GM23338 (cell line): ENCODE measurements around the gene ZCCHC14. TPM values are rescaled to one million over a fixed set of nuclear protein-coding genes. Genes with fewer than 3 reads are reported as not detected.

Source experiments
- ATAC-seq: fragments of 200-7000 bp; cut with Tn5 transposase; 3 replicates; pipeline ENCODE4 v1.9.1; 2020
- DNase-seq: peaks from one replicate; pipeline ENCODE4 v3.0.0-alpha.2; 2015; ENCODE audit warnings: low spot score
- H2AFZ ChIP-seq: fragments of 200-600 bp; sonication (generic); 2 replicates; pipeline ENCODE4 v1.8.0; 2016; ENCODE audit warnings: antibody characterized with exemption, mild to moderate bottlenecking, moderate library complexity
- H3F3A ChIP-seq: fragments of 200-600 bp; sonication (generic); replicated peaks from 2 replicates; pipeline ENCODE4 v1.8.0; 2017; ENCODE audit warnings: antibody characterized with exemption, mixed run types, low read depth
- H3K27ac ChIP-seq: fragments of 200-600 bp; sonication (generic); 2 replicates; pipeline ENCODE4 v1.6.1; 2016; ENCODE audit warnings: low read depth
- H3K27me3 ChIP-seq: fragments of 200-600 bp; sonication (generic); 2 replicates; pipeline ENCODE4 v1.8.0; 2016; ENCODE audit warnings: mild to moderate bottlenecking, mixed run types, moderate library complexity; ENCODE audit not compliant: insufficient read depth
- H3K36me3 ChIP-seq: fragments of 200-600 bp; sonication (generic); 2 replicates; pipeline ENCODE4 v1.8.0; 2016; ENCODE audit warnings: mild to moderate bottlenecking; ENCODE audit not compliant: insufficient read depth
- H3K4me1 ChIP-seq: fragments of 200-600 bp; sonication (generic); 2 replicates; pipeline ENCODE4 v1.8.0; 2016; ENCODE audit warnings: mild to moderate bottlenecking, moderate library complexity; ENCODE audit not compliant: insufficient read depth
- H3K4me2 ChIP-seq: fragments of 200-600 bp; sonication (generic); 2 replicates; pipeline ENCODE4 v1.7.1; 2017; ENCODE audit warnings: mixed run types
- H3K4me3 ChIP-seq: fragments of 200-600 bp; sonication (generic); 2 replicates; pipeline ENCODE4 v1.6.1; 2016; ENCODE audit warnings: mixed run types
- H3K79me2 ChIP-seq: fragments of 200-600 bp; sonication (generic); replicated peaks from 2 replicates; pipeline ENCODE4 v1.8.0; 2017; ENCODE audit warnings: mild to moderate bottlenecking; ENCODE audit not compliant: insufficient read depth
- H3K9me2 ChIP-seq: fragments of 200-600 bp; sonication (generic); 2 replicates; pipeline ENCODE4 v1.8.0; 2017; ENCODE audit not compliant: insufficient read depth
- H4K20me1 ChIP-seq: fragments of 200-600 bp; sonication (generic); replicated peaks from 2 replicates; pipeline ENCODE4 v1.8.0; 2017; ENCODE audit warnings: mild to moderate bottlenecking; ENCODE audit not compliant: insufficient read depth
- H3K27ac Mint-ChIP-seq: 2 replicates; pipeline ENCODE4 v1.8.0; 2020; ENCODE audit warnings: inconsistent platforms, mild to moderate bottlenecking, moderate library complexity, mixed read lengths
- H3K27me3 Mint-ChIP-seq: 3 replicates; pipeline ENCODE4 v1.8.0; 2022; ENCODE audit warnings: low read depth, mild to moderate bottlenecking, moderate library complexity, mixed read lengths, inconsistent platforms; ENCODE audit not compliant: insufficient read depth, poor library complexity
- H3K36me3 Mint-ChIP-seq: 3 replicates; pipeline ENCODE4 v1.8.0; 2021; ENCODE audit warnings: low read depth, mild to moderate bottlenecking, inconsistent platforms, moderate library complexity, mixed read lengths
- H3K4me1 Mint-ChIP-seq: 3 replicates; pipeline ENCODE4 v1.8.0; 2020; ENCODE audit warnings: mild to moderate bottlenecking, inconsistent platforms, mixed read lengths
- H3K4me3 Mint-ChIP-seq: 3 replicates; pipeline ENCODE4 v1.8.0; 2021; ENCODE audit warnings: moderate library complexity, mild to moderate bottlenecking, inconsistent platforms, mixed read lengths
- H3K9me3 Mint-ChIP-seq: 3 replicates; pipeline ENCODE4 v1.8.0; 2020; ENCODE audit warnings: moderate library complexity, mild to moderate bottlenecking, inconsistent platforms, mixed read lengths
- CREB1 ChIP-seq: fragments of 250-450 bp; sonication (Bioruptor Pico); IDR thresholded peaks from 2 replicates; pipeline ENCODE4 v1.5.0; 2020; ENCODE audit warnings: low read depth, mild to moderate bottlenecking, moderate library complexity
- CTCF ChIP-seq, 2 experiments: fragments of 200-600 bp in 1 of 2; sonication (generic) in 1 of 2; conservative IDR thresholded peaks; 2 replicates each; pipeline versions ENCODE4 v1.5.1 to v1.6.1; 2016 to 2017; ENCODE audit warnings: antibody characterized with exemption in 2 of 2, low read depth in 2 of 2, mild to moderate bottlenecking in 2 of 2, moderate library complexity in 1 of 2
- ETS1 ChIP-seq: IDR thresholded peaks from 2 replicates; pipeline ENCODE4 v1.6.1; 2016; ENCODE audit warnings: antibody characterized with exemption
- EZH2 ChIP-seq: fragments of 200-600 bp; sonication (generic); IDR thresholded peaks from one replicate; pipeline ENCODE4 v1.8.0; 2017; ENCODE audit warnings: antibody characterized with exemption, mild to moderate bottlenecking, low read depth; ENCODE audit not compliant: unreplicated experiment
- EZH2phosphoT487 ChIP-seq: fragments of 200-600 bp; sonication (generic); IDR thresholded peaks from one replicate; pipeline ENCODE4 v1.8.1; 2018; ENCODE audit warnings: antibody characterized with exemption; ENCODE audit not compliant: unreplicated experiment
- JUNB ChIP-seq: IDR thresholded peaks from one replicate; pipeline ENCODE4 v1.6.1; 2016; ENCODE audit warnings: antibody characterized with exemption; ENCODE audit not compliant: unreplicated experiment
- NANOG ChIP-seq: IDR thresholded peaks from 2 replicates; pipeline ENCODE4 v1.6.1; 2016; ENCODE audit warnings: antibody characterized with exemption, borderline replicate concordance
- POLR2AphosphoS5 ChIP-seq: IDR thresholded peaks from 2 replicates; pipeline ENCODE4 v1.6.1; 2016; ENCODE audit warnings: antibody characterized with exemption, low read depth
- STAT1 ChIP-seq: IDR thresholded peaks from one replicate; pipeline ENCODE4 v1.6.1; 2016; ENCODE audit warnings: antibody characterized with exemption; ENCODE audit not compliant: unreplicated experiment
- ZNF114 ChIP-seq: fragments of 250-450 bp; sonication (Bioruptor Pico); IDR thresholded peaks from 2 replicates; pipeline ENCODE4 v1.5.0; 2020; ENCODE audit warnings: mild to moderate bottlenecking, moderate library complexity
- ZNF331 ChIP-seq: fragments of 250-450 bp; sonication (Bioruptor Pico); IDR thresholded peaks from 2 replicates; pipeline ENCODE4 v1.5.0; 2020; ENCODE audit warnings: low read depth, mild to moderate bottlenecking, moderate library complexity
- ZNF462 ChIP-seq: fragments of 250-450 bp; sonication (Bioruptor Pico); IDR thresholded peaks from 2 replicates; pipeline ENCODE4 v1.5.0; 2020; ENCODE audit warnings: mild to moderate bottlenecking, moderate library complexity
- polyA plus RNA-seq: library from polyadenylated mRNA; unstranded; fragments of >200 nt; fragmentation: Nextera tagmentation; extraction: Ambion mirVana; gene quantifications from 2 replicates; pipeline ENCODE4 v1.2.1, GENCODE V29; 2016
- total RNA-seq: library from RNA; depleted of rRNA; stranded (reverse); fragments of >200 nt; shearing (Covaris generic); gene quantifications from 2 replicates; pipeline ENCODE4 v1.2.3, GENCODE V29; 2014
- TF ChIP-seq, protein P1 (sequence below): IDR thresholded peaks from one replicate; pipeline ENCODE4 v1.6.1; 2018; ENCODE audit warnings: antibody characterized with exemption; ENCODE audit not compliant: unreplicated experiment

ZCCHC14 gene
- total and polyA plus RNA-seq, 2 experiments from 2014 or later: 6.8 to 22.4 TPM

GRCh38 chr16:87531418-87531817 lies 38.6 kb upstream of the ZCCHC14 start:
- peaks cover 73% of the 10 kb centered on the region for H3K9me3 Mint-ChIP-seq
- DNase-seq (no peak), ATAC-seq (no peak)
- H3K27ac ChIP-seq: no peak overlapping the region
- no peaks in the 10 kb centered on the region for H3K27me3 ChIP-seq
- no peaks in the 10 kb centered on the region for H4K20me1 ChIP-seq
- no peak overlapping the region for H3K27ac Mint-ChIP-seq
- H3K4me3 Mint-ChIP-seq: no peak overlapping the region
- H3K27me3 Mint-ChIP-seq: peaks cover 3% of the 10 kb centered on the region
- no peaks in the 10 kb centered on the region for H3K4me1 ChIP-seq
- H3K4me1 Mint-ChIP-seq: peaks cover 5% of the 10 kb centered on the region
- TF ChIP-seq ZNF462 (CRISPR knock-in tag) (no peak), ETS1 (no peak), NANOG (no peak), EZH2phosphoT487 (no peak), STAT1 (no peak), JUNB (no peak), CREB1 (CRISPR knock-in tag) (no peak), ZNF331 (no peak), POLR2AphosphoS5 (no peak), CTCF (conservative IDR thresholded peaks at IDR 0.05; ENCODE audit: low read depth in 2 of 2) (no peak), ZNF114 (no peak), EZH2 (no peak)
- TF ChIP-seq, protein P1, sequence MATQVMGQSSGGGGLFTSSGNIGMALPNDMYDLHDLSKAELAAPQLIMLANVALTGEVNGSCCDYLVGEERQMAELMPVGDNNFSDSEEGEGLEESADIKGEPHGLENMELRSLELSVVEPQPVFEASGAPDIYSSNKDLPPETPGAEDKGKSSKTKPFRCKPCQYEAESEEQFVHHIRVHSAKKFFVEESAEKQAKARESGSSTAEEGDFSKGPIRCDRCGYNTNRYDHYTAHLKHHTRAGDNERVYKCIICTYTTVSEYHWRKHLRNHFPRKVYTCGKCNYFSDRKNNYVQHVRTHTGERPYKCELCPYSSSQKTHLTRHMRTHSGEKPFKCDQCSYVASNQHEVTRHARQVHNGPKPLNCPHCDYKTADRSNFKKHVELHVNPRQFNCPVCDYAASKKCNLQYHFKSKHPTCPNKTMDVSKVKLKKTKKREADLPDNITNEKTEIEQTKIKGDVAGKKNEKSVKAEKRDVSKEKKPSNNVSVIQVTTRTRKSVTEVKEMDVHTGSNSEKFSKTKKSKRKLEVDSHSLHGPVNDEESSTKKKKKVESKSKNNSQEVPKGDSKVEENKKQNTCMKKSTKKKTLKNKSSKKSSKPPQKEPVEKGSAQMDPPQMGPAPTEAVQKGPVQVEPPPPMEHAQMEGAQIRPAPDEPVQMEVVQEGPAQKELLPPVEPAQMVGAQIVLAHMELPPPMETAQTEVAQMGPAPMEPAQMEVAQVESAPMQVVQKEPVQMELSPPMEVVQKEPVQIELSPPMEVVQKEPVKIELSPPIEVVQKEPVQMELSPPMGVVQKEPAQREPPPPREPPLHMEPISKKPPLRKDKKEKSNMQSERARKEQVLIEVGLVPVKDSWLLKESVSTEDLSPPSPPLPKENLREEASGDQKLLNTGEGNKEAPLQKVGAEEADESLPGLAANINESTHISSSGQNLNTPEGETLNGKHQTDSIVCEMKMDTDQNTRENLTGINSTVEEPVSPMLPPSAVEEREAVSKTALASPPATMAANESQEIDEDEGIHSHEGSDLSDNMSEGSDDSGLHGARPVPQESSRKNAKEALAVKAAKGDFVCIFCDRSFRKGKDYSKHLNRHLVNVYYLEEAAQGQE: no peak
- no peak overlapping the region for H3K4me2 ChIP-seq
- H3K36me3 ChIP-seq: no peaks in the 10 kb centered on the region
- H3K9me2 ChIP-seq: no peaks in the 10 kb centered on the region
- H2AFZ ChIP-seq: no peak overlapping the region
- no peaks in the 10 kb centered on the region for H3K79me2 ChIP-seq
- peaks cover 16% of the 10 kb centered on the region for H3K36me3 Mint-ChIP-seq
- no peaks in the 10 kb centered on the region for H3F3A ChIP-seq
- no peak overlapping the region for H3K4me3 ChIP-seq
